Bronchial epithelial cell (primary cell): ENCODE results near the gene TRPV5. TPM values are rescaled to one million over a fixed set of nuclear protein-coding genes. Genes with fewer than 3 reads are reported as not detected.

ENCODE experiments used
- DNase-seq: peaks from one replicate; pipeline ENCODE4 v3.0.0-alpha.2; 2010; ENCODE audit warnings: low read depth
- FAIRE-seq: peaks from 2 replicates; lab custom pipeline; 2011; peaks lifted over from hg19 to GRCh38; lab: Jason Lieb, UNC
- H3K27me3 ChIP-seq: 2 replicates; pipeline ENCODE4 v1.5.1; 2011; ENCODE audit warnings: low read length; ENCODE audit not compliant: control insufficient read depth, insufficient read depth
- H3K36me3 ChIP-seq: 2 replicates; pipeline ENCODE4 v1.5.1; 2011; ENCODE audit warnings: low read length; ENCODE audit not compliant: control insufficient read depth, insufficient read depth
- H3K4me3 ChIP-seq: 2 replicates; pipeline ENCODE4 v1.5.1; 2011; ENCODE audit warnings: mild to moderate bottlenecking, low read depth, low read length, control low read depth
- CTCF ChIP-seq: IDR thresholded peaks from 2 replicates; pipeline ENCODE4 v1.5.1; 2011; ENCODE audit warnings: mild to moderate bottlenecking, moderate library complexity, low read length, control low read depth, inconsistent platforms; ENCODE audit not compliant: insufficient read depth, severe bottlenecking
- total RNA-seq: library from RNA; depleted of rRNA; stranded (reverse); fragments of >200 nt; gene quantifications from 2 replicates; pipeline ENCODE4 v1.2.1, GENCODE V29; 2014

The TRPV5 gene
- total RNA-seq, 1 donor from 2014 or later, result not detected

- no peaks in the 10 kb centered on the region for H3K27me3 ChIP-seq
- FAIRE-seq (no peak), DNase-seq (no peak)
- TF ChIP-seq CTCF, result no peak
- no peaks in the 10 kb centered on the region for H3K36me3 ChIP-seq
- no peak overlapping the region for H3K4me3 ChIP-seq
These were observed 42.6 kb downstream of the TRPV5 start for GRCh38 chr7:142890874-142891485.

- H3K36me3 ChIP-seq, result no peaks in the 10 kb centered on the region
- no peak for TF ChIP-seq CTCF
- FAIRE-seq (peak; percentile 23), DNase-seq (no peak)
- no peaks in the 10 kb centered on the region for H3K27me3 ChIP-seq
- no peak overlapping the region for H3K4me3 ChIP-seq
These were observed 43.7 kb downstream of the TRPV5 start for GRCh38 chr7:142889816-142890215.

GRCh38 chr7:142887282-142888015, 46.1 kb downstream of the TRPV5 start:
- DNase-seq (no peak), FAIRE-seq (peak; percentile 89)
- H3K27me3 ChIP-seq, result peaks cover 6% of the 10 kb centered on the region
- H3K4me3 ChIP-seq, result no peak overlapping the region
- H3K36me3 ChIP-seq, result no peaks in the 10 kb centered on the region
- TF ChIP-seq CTCF, result no peak

GRCh38 chr7:142886866-142887265, 46.7 kb downstream of the TRPV5 start:
- DNase-seq (no peak), FAIRE-seq (no peak)
- no peak overlapping the region for H3K4me3 ChIP-seq
- no peak for TF ChIP-seq CTCF
- H3K27me3 ChIP-seq, result peaks cover 6% of the 10 kb centered on the region
- no peaks in the 10 kb centered on the region for H3K36me3 ChIP-seq

GRCh38 chr7:142885311-142886230, 48.0 kb downstream of the TRPV5 start, which contains the start of gene TRPV6:
Gene TRPV6 (minus strand): TSS chr7:142885745.
- H3K4me3 ChIP-seq, result peak within 1 kb of the TSS; percentile 6
- H3K36me3 ChIP-seq, result no peaks in the 10 kb centered on the region
- FAIRE-seq, result no peak
- H3K27me3 ChIP-seq, result peaks cover 6% of the 10 kb centered on the region
- TF ChIP-seq CTCF, result no peak
- peak; percentile 55 for DNase-seq
